Karpas-422 (cell line): ENCODE data around the gene SLCO3A1. TPM values are rescaled to one million over a fixed set of nuclear protein-coding genes. Genes with fewer than 3 reads are reported as not detected.
"Not testable (repeated sequence)": the region's sequence is repeated elsewhere in the genome, so short reads cannot be mapped to it uniquely, and the experiment has no call there.

Experiments used
- DNase-seq: peaks from one replicate; pipeline ENCODE4 v3.0.0-alpha.2; 2015
- H2AFZ ChIP-seq: fragments of 200-600 bp; sonication (generic); 2 replicates; pipeline ENCODE4 v1.6.1; 2014; ENCODE audit warnings: antibody characterized with exemption, low read length, mixed read lengths
- H3K27ac ChIP-seq: fragments of 200-600 bp; sonication (generic); 2 replicates; pipeline ENCODE4 v1.5.1; 2014; ENCODE audit warnings: mild to moderate bottlenecking, low read length, moderate library complexity
- H3K27me3 ChIP-seq: fragments of 200-600 bp; sonication (generic); 2 replicates; pipeline ENCODE4 v1.6.1; 2014; ENCODE audit warnings: low read length, mixed read lengths
- H3K36me3 ChIP-seq: fragments of 200-600 bp; sonication (generic); 2 replicates; pipeline ENCODE4 v1.6.1; 2014; ENCODE audit warnings: low read length, mixed read lengths; ENCODE audit not compliant: insufficient read depth
- H3K4me1 ChIP-seq: fragments of 200-600 bp; sonication (generic); 2 replicates; pipeline ENCODE4 v1.6.1; 2014; ENCODE audit warnings: mild to moderate bottlenecking, low read length, mixed read lengths
- H3K4me2 ChIP-seq: fragments of 200-600 bp; sonication (generic); 2 replicates; pipeline ENCODE4 v1.6.1; 2014; ENCODE audit warnings: low read length, low read depth, mild to moderate bottlenecking; ENCODE audit not compliant: poor library complexity, severe bottlenecking
- H3K4me3 ChIP-seq: fragments of 200-600 bp; sonication (generic); 2 replicates; pipeline ENCODE4 v1.5.1; 2014; ENCODE audit warnings: mild to moderate bottlenecking, antibody characterized with exemption, low read length, mixed read lengths
- H3K79me2 ChIP-seq: fragments of 200-600 bp; sonication (generic); 2 replicates; pipeline ENCODE4 v1.6.1; 2014; ENCODE audit warnings: mild to moderate bottlenecking, low read length, mixed read lengths
- H3K9ac ChIP-seq: fragments of 200-600 bp; sonication (generic); 2 replicates; pipeline ENCODE4 v1.6.0; 2014; ENCODE audit warnings: low read length
- H3K9me2 ChIP-seq: fragments of 200-600 bp; sonication (generic), shearing (Covaris generic); replicated peaks from 2 replicates; pipeline ENCODE4 v1.6.0; 2014; ENCODE audit warnings: mild to moderate bottlenecking, low read length, moderate library complexity; ENCODE audit not compliant: insufficient read depth
- H3K9me3 ChIP-seq: fragments of 300-700, 200-600 bp; sonication (generic); 2 replicates; pipeline ENCODE4 v1.6.1; 2014; ENCODE audit warnings: low read length, mixed read lengths
- H4K20me1 ChIP-seq: fragments of 200-600 bp; sonication (generic); 2 replicates; pipeline ENCODE4 v1.6.1; 2014; ENCODE audit warnings: mild to moderate bottlenecking, antibody characterized with exemption, low read length, low read depth; ENCODE audit not compliant: insufficient read depth
- total RNA-seq: library from RNA; depleted of rRNA; stranded (reverse); fragments of >200 nt; shearing (Covaris generic); gene quantifications from 2 replicates; pipeline ENCODE4 v1.2.3, GENCODE V29; 2014; ENCODE audit warnings: low replicate concordance

SLCO3A1 gene
- total RNA-seq, 1 experiment from 2014 or later = 36.2 TPM

GRCh38 chr15:91950054-91950453 lies 96.5 kb downstream of the SLCO3A1 start:
- H3K9ac ChIP-seq = no peak overlapping the region
- H3K4me3 ChIP-seq = no peak overlapping the region
- H4K20me1 ChIP-seq = peaks cover 54% of the 10 kb centered on the region
- no peaks in the 10 kb centered on the region for H3K36me3 ChIP-seq
- H3K9me3 ChIP-seq = no peaks in the 10 kb centered on the region
- no peak overlapping the region for H2AFZ ChIP-seq
- peaks cover 55% of the 10 kb centered on the region for H3K4me1 ChIP-seq
- peaks cover 100% of the 10 kb centered on the region for H3K79me2 ChIP-seq
- no peak overlapping the region for H3K27ac ChIP-seq
- no peaks in the 10 kb centered on the region for H3K27me3 ChIP-seq
- no peak overlapping the region for H3K4me2 ChIP-seq
- no peaks in the 10 kb centered on the region for H3K9me2 ChIP-seq
- no peak for DNase-seq

GRCh38 chr15:91950631-91951329 lies 97.3 kb downstream of the SLCO3A1 start:
- H3K79me2 ChIP-seq = peaks cover 100% of the 10 kb centered on the region
- no peak overlapping the region for H3K9ac ChIP-seq
- H3K4me1 ChIP-seq = peaks cover 55% of the 10 kb centered on the region
- no peaks in the 10 kb centered on the region for H3K27me3 ChIP-seq
- no peaks in the 10 kb centered on the region for H3K36me3 ChIP-seq
- H3K4me3 ChIP-seq = no peak overlapping the region
- H3K9me2 ChIP-seq = no peaks in the 10 kb centered on the region
- DNase-seq = no peak
- H3K4me2 ChIP-seq = no peak overlapping the region
- H2AFZ ChIP-seq = no peak overlapping the region
- H3K27ac ChIP-seq = 0 out of 2 replicates have a peak overlapping the region, but pooled peaks have one; percentile 5
- H4K20me1 ChIP-seq = peaks cover 49% of the 10 kb centered on the region
- H3K9me3 ChIP-seq = no peaks in the 10 kb centered on the region

- Histone ChIP-seq H3K79me2 (peaks cover 97% of the 10 kb centered on the region), H3K9me2 (no peaks in the 10 kb centered on the region), H3K9me3 (no peaks in the 10 kb centered on the region), H3K4me2 (no peak overlapping the region), H2AFZ (no peak overlapping the region), H3K4me1 (peaks cover 55% of the 10 kb centered on the region), H4K20me1 (peaks cover 37% of the 10 kb centered on the region), H3K9ac (no peak overlapping the region), H3K27ac (peak overlapping the region; percentile 29; the same call in 1 of the 2 replicates), H3K4me3 (no peak overlapping the region), H3K36me3 (no peaks in the 10 kb centered on the region), H3K27me3 (no peaks in the 10 kb centered on the region)
- DNase-seq = no peak
Observed at GRCh38 chr15:91952216-91952615, 98.7 kb downstream of the SLCO3A1 start.

DNA sequence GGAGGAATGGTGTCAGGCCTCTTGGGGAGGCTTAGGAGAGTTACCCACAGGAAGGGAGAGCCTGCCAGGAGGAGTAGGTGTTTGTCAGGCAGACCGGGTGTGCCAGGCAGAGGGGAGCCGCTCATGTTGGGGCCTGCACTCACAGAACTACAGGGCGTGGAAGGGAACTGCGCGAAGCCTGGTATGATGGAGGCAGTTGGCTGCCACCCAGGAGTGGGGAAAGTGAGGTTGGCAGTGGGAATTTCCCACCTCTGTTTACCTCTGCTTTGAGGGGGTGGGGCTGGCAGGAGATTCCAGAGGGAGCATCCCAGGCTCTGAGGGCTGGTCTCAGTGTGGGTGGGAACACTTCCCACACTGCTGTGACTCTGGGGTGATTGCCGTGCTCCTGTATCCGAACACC lies 99.9 kb downstream of the SLCO3A1 start:
- peaks cover 97% of the 10 kb centered on the region for H3K79me2 ChIP-seq
- H3K4me3 ChIP-seq = no peak overlapping the region
- no peak overlapping the region for H3K9ac ChIP-seq
- H4K20me1 ChIP-seq = peaks cover 26% of the 10 kb centered on the region
- no peaks in the 10 kb centered on the region for H3K9me2 ChIP-seq
- no peak overlapping the region for H3K27ac ChIP-seq
- DNase-seq = no peak
- peaks cover 52% of the 10 kb centered on the region for H3K4me1 ChIP-seq
- no peaks in the 10 kb centered on the region for H3K9me3 ChIP-seq
- no peak overlapping the region for H2AFZ ChIP-seq
- H3K36me3 ChIP-seq = no peaks in the 10 kb centered on the region
- no peaks in the 10 kb centered on the region for H3K27me3 ChIP-seq
- H3K4me2 ChIP-seq = peak overlapping the region; percentile 5

DNA sequence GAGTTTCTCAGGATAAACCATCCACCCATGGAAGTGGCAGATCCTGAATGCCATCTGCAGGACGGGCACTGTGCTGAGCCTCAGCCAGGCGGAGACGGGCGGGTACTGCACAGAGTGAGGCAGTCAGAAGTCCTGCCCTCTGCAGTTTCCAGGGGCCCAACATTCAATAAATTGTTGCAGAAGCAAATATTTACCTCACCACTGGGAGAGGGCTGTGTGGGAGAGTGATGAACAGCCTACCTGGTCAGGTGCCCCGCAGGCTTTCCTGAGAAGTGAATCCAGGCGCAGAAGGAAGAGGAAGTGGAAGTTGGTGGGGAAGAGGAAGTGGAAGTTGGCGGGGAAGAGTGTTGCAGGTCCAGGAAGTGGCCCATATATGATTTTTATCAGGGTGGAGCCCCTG lies 100.8 kb downstream of the SLCO3A1 start:
- peaks cover 46% of the 10 kb centered on the region for H3K4me1 ChIP-seq
- no peaks in the 10 kb centered on the region for H3K9me3 ChIP-seq
- no peak overlapping the region for H3K9ac ChIP-seq
- peak; percentile 63 for DNase-seq
- no peak overlapping the region for H3K4me2 ChIP-seq
- no peak overlapping the region for H3K4me3 ChIP-seq
- H4K20me1 ChIP-seq = peaks cover 22% of the 10 kb centered on the region; the same call in 1 of the 2 replicates
- no peaks in the 10 kb centered on the region for H3K36me3 ChIP-seq
- H3K79me2 ChIP-seq = peaks cover 97% of the 10 kb centered on the region
- no peak overlapping the region for H2AFZ ChIP-seq
- no peaks in the 10 kb centered on the region for H3K9me2 ChIP-seq
- no peaks in the 10 kb centered on the region for H3K27me3 ChIP-seq
- H3K27ac ChIP-seq = no peak overlapping the region

GRCh38 chr15:91956026-91956723 lies 102.7 kb downstream of the SLCO3A1 start:
- Histone ChIP-seq H3K36me3 (no peaks in the 10 kb centered on the region), H3K27me3 (no peaks in the 10 kb centered on the region), H3K9me2 (no peaks in the 10 kb centered on the region), H4K20me1 (peaks cover 22% of the 10 kb centered on the region; the same call in 1 of the 2 replicates), H3K79me2 (peaks cover 79% of the 10 kb centered on the region), H3K27ac (no peak overlapping the region), H3K9ac (no peak overlapping the region), H3K4me2 (no peak overlapping the region), H3K4me1 (peaks cover 32% of the 10 kb centered on the region), H3K4me3 (no peak overlapping the region), H2AFZ (no peak overlapping the region), H3K9me3 (no peaks in the 10 kb centered on the region)
- no peak for DNase-seq

DNA sequence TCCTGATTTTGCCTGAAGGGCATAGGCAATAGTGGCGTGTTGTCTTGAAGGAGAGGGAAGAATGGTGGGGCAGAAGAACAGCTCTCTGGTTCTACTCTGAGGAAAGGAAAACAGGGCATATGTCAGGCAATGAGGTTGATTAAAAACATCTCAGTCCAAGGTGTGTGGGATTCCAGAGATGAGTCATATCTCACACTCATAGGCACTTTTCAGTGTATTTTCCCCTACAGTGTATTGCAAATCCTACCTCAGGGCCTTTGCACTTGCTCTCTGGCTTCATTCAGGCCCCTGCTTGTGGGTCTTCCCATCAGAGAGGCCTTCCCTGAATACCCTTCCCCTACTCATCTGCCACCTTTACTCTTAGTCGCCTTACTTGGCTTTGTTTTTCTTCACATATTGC lies 107.8 kb downstream of the SLCO3A1 start:
- no peaks in the 10 kb centered on the region for H3K9me2 ChIP-seq
- no peaks in the 10 kb centered on the region for H3K27me3 ChIP-seq
- no peaks in the 10 kb centered on the region for H3K36me3 ChIP-seq
- peaks cover 7% of the 10 kb centered on the region; the same call in 1 of the 2 replicates for H4K20me1 ChIP-seq
- H3K4me3 ChIP-seq = no peak overlapping the region
- H3K9me3 ChIP-seq = no peaks in the 10 kb centered on the region
- H3K9ac ChIP-seq = no peak overlapping the region
- peaks cover 68% of the 10 kb centered on the region for H3K79me2 ChIP-seq
- H2AFZ ChIP-seq = no peak overlapping the region
- H3K27ac ChIP-seq = no peak overlapping the region
- H3K4me1 ChIP-seq = peaks cover 24% of the 10 kb centered on the region
- DNase-seq = no peak
- H3K4me2 ChIP-seq = no peak overlapping the region

GRCh38 chr15:91963747-91964146 lies 110.2 kb downstream of the SLCO3A1 start:
- not testable (repeated sequence) for H3K27ac ChIP-seq, H2AFZ ChIP-seq, H3K27me3 ChIP-seq, H3K9me2 ChIP-seq, H3K9me3 ChIP-seq, DNase-seq, H3K36me3 ChIP-seq, H3K4me2 ChIP-seq, H3K9ac ChIP-seq, H3K4me3 ChIP-seq
- Histone ChIP-seq H3K4me1 (peaks cover 47% of the 10 kb centered on the region), H3K79me2 (peaks cover 71% of the 10 kb centered on the region), H4K20me1 (peaks cover 12% of the 10 kb centered on the region; the same call in 1 of the 2 replicates)
